Mononuclear cell (primary cell): ENCODE measurements around the gene PSMC1. TPM values are rescaled to one million over a fixed set of nuclear protein-coding genes. Genes with fewer than 3 reads are reported as not detected.

ENCODE experiments used
- H3K27me3 ChIP-seq: 2 replicates; pipeline ENCODE4 v1.6.0; 2011; ENCODE audit warnings: low read length, control low read depth; ENCODE audit not compliant: insufficient read depth
- H3K4me1 ChIP-seq: 2 replicates; pipeline ENCODE4 v1.5.1; 2011; ENCODE audit warnings: mild to moderate bottlenecking, low read length, control low read depth; ENCODE audit not compliant: insufficient read depth
- H3K4me3 ChIP-seq: 2 replicates; pipeline ENCODE4 v1.5.1; 2011; ENCODE audit warnings: mild to moderate bottlenecking, low read length, moderate library complexity
- H3K9me3 ChIP-seq: 2 replicates; pipeline ENCODE4 v1.5.1; 2011; ENCODE audit warnings: low read depth, mild to moderate bottlenecking, control low read depth, low read length
- total RNA-seq: library from RNA; depleted of rRNA; stranded (reverse); fragments of >200 nt; gene quantifications from one replicate; pipeline ENCODE4 v1.2.3, GENCODE V29; 2012

Gene PSMC1
- total RNA-seq, 1 donor = 107 TPM

- no peak overlapping the region for H3K4me3 ChIP-seq
- no peaks in the 10 kb centered on the region for H3K4me1 ChIP-seq
- no peaks in the 10 kb centered on the region for H3K9me3 ChIP-seq
- no peaks in the 10 kb centered on the region for H3K27me3 ChIP-seq
These were observed 32.5 kb downstream of the PSMC1 start for GRCh38 chr14:90288651-90289355.

- H3K9me3 ChIP-seq = no peaks in the 10 kb centered on the region
These were observed 34.1 kb downstream of the PSMC1 start for GRCh38 chr14:90290337-90291011.

GRCh38 chr14:90291699-90292098 lies 35.3 kb downstream of the PSMC1 start:
- H3K27me3 ChIP-seq = no peaks in the 10 kb centered on the region
- H3K4me3 ChIP-seq = no peak overlapping the region
- H3K4me1 ChIP-seq = peaks cover 26% of the 10 kb centered on the region
- no peaks in the 10 kb centered on the region for H3K9me3 ChIP-seq

More at GRCh38 chr14:90290337-90291011, 34.1 kb downstream of the PSMC1 start:
- H3K4me1 ChIP-seq = peaks cover 13% of the 10 kb centered on the region
- no peak overlapping the region for H3K4me3 ChIP-seq
- H3K27me3 ChIP-seq = no peaks in the 10 kb centered on the region

- no peaks in the 10 kb centered on the region for H3K27me3 ChIP-seq
- H3K9me3 ChIP-seq = no peaks in the 10 kb centered on the region
- no peak overlapping the region for H3K4me3 ChIP-seq
- peaks cover 46% of the 10 kb centered on the region for H3K4me1 ChIP-seq
These were observed 37.7 kb downstream of the PSMC1 start for GRCh38 chr14:90293766-90294730.

GRCh38 chr14:90294872-90295271 lies 38.5 kb downstream of the PSMC1 start:
- no peaks in the 10 kb centered on the region for H3K27me3 ChIP-seq
- no peaks in the 10 kb centered on the region for H3K9me3 ChIP-seq
- no peak overlapping the region for H3K4me3 ChIP-seq
- peaks cover 54% of the 10 kb centered on the region for H3K4me1 ChIP-seq

GRCh38 chr14:90295870-90296516 lies 39.6 kb downstream of the PSMC1 start:
- Histone ChIP-seq H3K4me1 (peaks cover 61% of the 10 kb centered on the region), H3K27me3 (no peaks in the 10 kb centered on the region), H3K9me3 (no peaks in the 10 kb centered on the region), H3K4me3 (no peak overlapping the region)

GRCh38 chr14:90296641-90297040 lies 40.3 kb downstream of the PSMC1 start:
- H3K4me3 ChIP-seq = no peak overlapping the region
- H3K27me3 ChIP-seq = no peaks in the 10 kb centered on the region
- peaks cover 64% of the 10 kb centered on the region for H3K4me1 ChIP-seq
- H3K9me3 ChIP-seq = no peaks in the 10 kb centered on the region

GRCh38 chr14:90297876-90298629 lies 41.7 kb downstream of the PSMC1 start:
- Histone ChIP-seq H3K27me3 (no peaks in the 10 kb centered on the region), H3K4me1 (peaks cover 64% of the 10 kb centered on the region)

GRCh38 chr14:90299408-90299807 lies 43.1 kb downstream of the PSMC1 start:
- H3K4me3 ChIP-seq = no peak overlapping the region
- H3K27me3 ChIP-seq = no peaks in the 10 kb centered on the region
- peaks cover 60% of the 10 kb centered on the region for H3K4me1 ChIP-seq
- no peaks in the 10 kb centered on the region for H3K9me3 ChIP-seq

More at GRCh38 chr14:90297876-90298629, 41.7 kb downstream of the PSMC1 start:
- no peaks in the 10 kb centered on the region for H3K9me3 ChIP-seq
- no peak overlapping the region for H3K4me3 ChIP-seq

- Histone ChIP-seq H3K27me3 (no peaks in the 10 kb centered on the region), H3K4me3 (no peak overlapping the region), H3K9me3 (no peaks in the 10 kb centered on the region), H3K4me1 (peaks cover 50% of the 10 kb centered on the region)
These were observed 44.3 kb downstream of the PSMC1 start for GRCh38 chr14:90300611-90301047.

GRCh38 chr14:90301122-90301521 lies 44.8 kb downstream of the PSMC1 start:
- peaks cover 45% of the 10 kb centered on the region for H3K4me1 ChIP-seq
- no peaks in the 10 kb centered on the region for H3K27me3 ChIP-seq
- H3K9me3 ChIP-seq = no peaks in the 10 kb centered on the region
- no peak overlapping the region for H3K4me3 ChIP-seq

- peaks cover 39% of the 10 kb centered on the region for H3K4me1 ChIP-seq
- no peaks in the 10 kb centered on the region for H3K27me3 ChIP-seq
- H3K4me3 ChIP-seq = no peak overlapping the region
- H3K9me3 ChIP-seq = no peaks in the 10 kb centered on the region
These were observed 45.3 kb downstream of the PSMC1 start for GRCh38 chr14:90301668-90302090.

GRCh38 chr14:90302529-90303303 lies 46.4 kb downstream of the PSMC1 start:
- Histone ChIP-seq H3K27me3 (no peaks in the 10 kb centered on the region), H3K9me3 (no peaks in the 10 kb centered on the region), H3K4me3 (no peak overlapping the region), H3K4me1 (peaks cover 34% of the 10 kb centered on the region)
